Transverse colon (tissue), 4 donors: ENCODE measurements around the gene LAMA3.

ENCODE experiments used
- CTCF ChIP-seq, 5 experiments: fragments of 200-600 bp in 3 of 5; fragments of 450-650 bp in 2 of 5; sonication (generic) in 3 of 5; IDR thresholded peaks; 1 replicate in 2 of 5; 2 replicates in 3 of 5; pipeline ENCODE4 v1.5.1; 2016 to 2017; ENCODE audit warnings: antibody characterized with exemption in 5 of 5, inconsistent platforms in 3 of 5, mild to moderate bottlenecking in 2 of 5, moderate library complexity in 1 of 5
- EP300 ChIP-seq: sonication (generic); formaldehyde crosslinking; IDR thresholded peaks from one replicate; pipeline ENCODE4 v1.6.1; 2017; ENCODE audit warnings: antibody characterized with exemption, low read depth
- POLR2A ChIP-seq: fragments of 450-650 bp; IDR thresholded peaks from one replicate; pipeline ENCODE4 v1.6.1; 2016; ENCODE audit warnings: antibody characterized with exemption, mild to moderate bottlenecking, moderate library complexity
- POLR2AphosphoS5 ChIP-seq, 3 donors: sonication (generic); formaldehyde crosslinking; IDR thresholded peaks; one replicate each; pipeline ENCODE4 v1.6.1; 2016; ENCODE audit warnings: antibody characterized with exemption in 3 of 3

GRCh38 chr18:23714576-23714975 lies 25.3 kb downstream of the LAMA3 start:
- no peak for TF ChIP-seq CTCF (IDR thresholded peaks at IDR 0.05)
- TF ChIP-seq EP300: no peak
- no peak for TF ChIP-seq POLR2A
- TF ChIP-seq POLR2AphosphoS5 (IDR thresholded peaks at IDR 0.05): no peak
